ENCODE data around the gene SORL1-AS1.

Gene SORL1-AS1

DNA sequence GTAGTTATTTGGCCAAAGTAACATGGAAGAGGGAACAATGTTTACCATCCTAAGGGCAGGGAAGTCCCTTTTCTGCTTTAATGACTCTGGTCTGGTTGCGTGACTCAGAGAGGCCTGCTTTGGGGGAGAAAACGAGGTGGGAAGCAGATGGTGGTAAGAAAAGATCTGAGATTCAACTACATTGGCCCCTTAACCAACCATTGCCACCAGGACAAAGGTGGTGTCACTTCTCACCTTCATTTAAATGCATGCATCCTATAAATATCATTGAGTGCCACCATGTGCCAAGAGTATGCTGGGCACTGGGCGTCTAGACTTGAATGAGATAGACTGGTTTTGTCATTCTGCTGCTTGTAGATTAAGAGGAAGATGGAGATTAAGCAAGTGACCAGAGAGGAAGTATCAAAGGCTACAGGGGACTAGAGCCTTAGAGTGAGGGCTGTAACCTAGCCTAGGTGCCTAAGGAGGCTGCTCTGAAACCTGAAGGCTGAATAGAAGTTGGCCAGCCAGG lies 4.3 kb downstream of the SORL1-AS1 start:
- intact Hi-C loops (cut with DNase I; ENCODE audit: low total_unique reads): no loop called here
- no peak for DNase-seq
- Histone ChIP-seq H3K9me3 (no peaks in the 10 kb centered on the region), H3K4me3 (peak overlapping the region in 1 of 8 donors; percentile 97), H3K36me3 (no peaks in the 10 kb centered on the region), H3K27ac (peak overlapping the region; percentile 45 to 94 (median 84)), H3K27me3 (replicated peaks in 1 of 7) (peaks cover 0 to 25% (median 4%) of the 10 kb centered on the region in 7 donors), H3K4me1 (peaks cover 22 to 87% (median 67%) of the 10 kb centered on the region in 6 donors)
- TF ChIP-seq POLR2AphosphoS5 (IDR thresholded peaks at IDR 0.05): peak in 1 of 3 donors; percentile 42
- TF ChIP-seq, protein P1, sequence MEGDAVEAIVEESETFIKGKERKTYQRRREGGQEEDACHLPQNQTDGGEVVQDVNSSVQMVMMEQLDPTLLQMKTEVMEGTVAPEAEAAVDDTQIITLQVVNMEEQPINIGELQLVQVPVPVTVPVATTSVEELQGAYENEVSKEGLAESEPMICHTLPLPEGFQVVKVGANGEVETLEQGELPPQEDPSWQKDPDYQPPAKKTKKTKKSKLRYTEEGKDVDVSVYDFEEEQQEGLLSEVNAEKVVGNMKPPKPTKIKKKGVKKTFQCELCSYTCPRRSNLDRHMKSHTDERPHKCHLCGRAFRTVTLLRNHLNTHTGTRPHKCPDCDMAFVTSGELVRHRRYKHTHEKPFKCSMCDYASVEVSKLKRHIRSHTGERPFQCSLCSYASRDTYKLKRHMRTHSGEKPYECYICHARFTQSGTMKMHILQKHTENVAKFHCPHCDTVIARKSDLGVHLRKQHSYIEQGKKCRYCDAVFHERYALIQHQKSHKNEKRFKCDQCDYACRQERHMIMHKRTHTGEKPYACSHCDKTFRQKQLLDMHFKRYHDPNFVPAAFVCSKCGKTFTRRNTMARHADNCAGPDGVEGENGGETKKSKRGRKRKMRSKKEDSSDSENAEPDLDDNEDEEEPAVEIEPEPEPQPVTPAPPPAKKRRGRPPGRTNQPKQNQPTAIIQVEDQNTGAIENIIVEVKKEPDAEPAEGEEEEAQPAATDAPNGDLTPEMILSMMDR (IDR thresholded peaks at IDR 0.05 in 8 of 11, conservative IDR thresholded peaks at IDR 0.05 in 3 of 11): no peak
- 43 to 52% (median 46%) methylated on average over 3 of the region's 3 CpGs for WGBS, 5 donors

DNA sequence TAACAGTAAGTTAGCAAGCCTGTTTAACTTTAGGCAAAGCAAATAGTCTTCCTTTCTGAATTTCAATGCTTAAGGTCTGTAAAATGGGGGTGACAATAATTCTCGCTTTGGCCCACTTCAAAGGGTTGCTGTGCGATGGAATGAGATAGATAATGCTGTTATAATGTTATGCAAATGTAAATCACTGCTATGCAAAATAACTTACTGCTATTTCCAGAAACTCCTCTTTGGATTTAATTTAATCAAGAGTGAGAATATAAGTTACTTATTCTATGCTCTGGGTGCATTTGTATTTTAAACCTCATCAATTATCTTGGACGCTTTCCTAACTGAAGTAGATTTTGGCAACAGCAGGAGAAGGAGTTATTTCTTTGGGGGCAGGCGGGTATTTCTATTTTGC lies 4.8 kb downstream of the SORL1-AS1 start:
- intact Hi-C loops (cut with DNase I; ENCODE audit: low total_unique reads): no loop called here
- H3K27me3 ChIP-seq (replicated peaks in 1 of 7): peaks cover 0 to 24% (median 4%) of the 10 kb centered on the region in 7 donors
- no peak for DNase-seq
- TF ChIP-seq POLR2AphosphoS5 (IDR thresholded peaks at IDR 0.05) (no peak), POLR2A (IDR thresholded peaks at IDR 0.05) (no peak)
- TF ChIP-seq, protein P1 (IDR thresholded peaks at IDR 0.05 in 8 of 11, conservative IDR thresholded peaks at IDR 0.05 in 3 of 11): no peak
- H3K36me3 ChIP-seq: no peaks in the 10 kb centered on the region
- peak overlapping the region in 1 of 8 donors; percentile 97 for H3K4me3 ChIP-seq
- H3K4me1 ChIP-seq: peaks cover 22 to 82% (median 63%) of the 10 kb centered on the region in 6 donors
- H3K9me3 ChIP-seq: no peaks in the 10 kb centered on the region
- peak overlapping the region; percentile 1 to 94 (median 84) for H3K27ac ChIP-seq
- 90 to 96% (median 94%) methylated on average over 4 of the region's 4 CpGs for WGBS, 5 donors

DNA sequence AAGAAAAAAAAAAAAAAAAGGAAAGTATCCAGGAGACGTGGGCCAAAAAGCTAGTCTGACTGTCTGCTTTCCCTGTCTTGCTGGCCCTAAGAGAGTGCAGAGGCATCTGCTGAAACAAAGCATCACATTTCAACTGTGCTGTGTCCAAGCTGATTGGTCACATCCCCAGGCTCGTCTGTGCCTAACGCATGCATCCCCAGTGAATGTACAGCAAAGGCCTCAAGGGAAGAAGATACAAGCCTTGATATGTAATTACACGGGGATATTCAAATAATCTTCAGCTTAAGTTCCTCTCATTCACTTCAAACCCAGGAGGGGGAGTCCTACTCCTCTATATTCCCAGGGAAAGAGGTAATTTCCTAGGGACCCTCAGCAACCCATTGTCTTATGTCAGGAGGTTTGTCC lies 6.0 kb downstream of the SORL1-AS1 start:
- TF ChIP-seq POLR2AphosphoS5 (IDR thresholded peaks at IDR 0.05) (no peak), POLR2A (IDR thresholded peaks at IDR 0.05) (no peak)
- TF ChIP-seq, protein P1 (IDR thresholded peaks at IDR 0.05 in 8 of 11, conservative IDR thresholded peaks at IDR 0.05 in 3 of 11): no peak

DNA sequence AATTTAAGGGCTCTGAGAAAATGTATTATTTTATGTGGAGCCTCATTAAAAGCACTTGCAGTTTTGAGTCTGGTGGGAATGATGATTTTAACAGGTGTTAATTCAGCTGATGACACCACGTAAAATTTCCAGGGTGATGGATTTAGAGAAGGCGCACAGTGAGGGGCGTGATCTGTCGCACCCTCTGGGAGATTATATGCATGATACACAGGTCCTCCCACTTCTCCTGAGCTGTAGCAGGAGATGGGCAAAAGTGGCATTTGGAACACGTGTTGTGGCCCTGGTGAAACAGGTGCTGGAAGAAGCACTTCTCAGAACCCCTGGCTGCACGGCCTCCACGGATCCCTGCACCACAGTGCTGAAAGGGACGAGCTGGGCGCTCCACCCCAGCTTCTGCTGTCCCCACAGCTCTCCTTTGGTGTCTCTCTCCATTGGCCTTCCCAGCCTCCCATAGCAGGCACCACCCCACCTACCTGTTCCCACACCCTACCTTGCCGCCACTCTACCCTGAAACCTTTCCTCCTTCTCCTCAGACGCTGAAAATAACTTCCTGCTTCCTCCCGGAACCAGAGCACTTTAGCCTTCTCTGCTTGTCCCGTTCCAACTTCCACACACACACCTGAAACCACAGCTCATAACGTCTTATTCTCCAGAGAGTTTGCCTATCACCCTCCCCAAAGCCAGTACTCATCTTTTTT lies 7.5 kb downstream of the SORL1-AS1 start:
- intact Hi-C loops (cut with DNase I; ENCODE audit: low total_unique reads): no loop called here
- 61 to 68% (median 64%) methylated on average over 13 to 14 of the region's 14 CpGs for WGBS, 5 donors
- no peak for DNase-seq
- Histone ChIP-seq H3K27me3 (replicated peaks in 1 of 7) (no peaks in the 10 kb centered on the region), H3K36me3 (no peaks in the 10 kb centered on the region), H3K4me1 (peaks cover 12 to 57% (median 40%) of the 10 kb centered on the region in 6 donors), H3K4me3 (no peak overlapping the region), H3K9me3 (no peaks in the 10 kb centered on the region), H3K27ac (peak overlapping the region in 4 of 8 donors; percentile 16 to 94 (median 64))
- TF ChIP-seq, protein P1 (IDR thresholded peaks at IDR 0.05 in 8 of 11, conservative IDR thresholded peaks at IDR 0.05 in 3 of 11): no peak
- TF ChIP-seq POLR2A (IDR thresholded peaks at IDR 0.05): no peak
- TF ChIP-seq POLR2AphosphoS5 (IDR thresholded peaks at IDR 0.05): no peak

More for the DNA sequence above, 6.0 kb downstream of the SORL1-AS1 start:
- Histone ChIP-seq H3K4me3 (no peak overlapping the region), H3K9me3 (no peaks in the 10 kb centered on the region), H3K27ac (peak overlapping the region in 3 of 8 donors; percentile 83 to 94 (median 91)), H3K36me3 (no peaks in the 10 kb centered on the region), H3K4me1 (peaks cover 22 to 72% (median 56%) of the 10 kb centered on the region in 6 donors), H3K27me3 (replicated peaks in 1 of 7) (peaks cover 0 to 13% (median 0%) of the 10 kb centered on the region in 7 donors)
- intact Hi-C loops (cut with DNase I; ENCODE audit: low total_unique reads): no loop called here
- 42 to 59% (median 46%) methylated on average over 4 of the region's 4 CpGs for WGBS, 5 donors
- DNase-seq: no peak
